Stimulated activated naive B cell treated with anti-CD40 and anti-IgM and Interleukin-4, amounts not matched to agents 10 μg/mL and 1 μg/mL and 100 μg/mL, for 72 hours (primary cell): ENCODE results near the gene WFS1.

Experiments used
- ATAC-seq, 2 donors: fragments of 150-1000 bp; cut with Tn5 transposase; replicated peaks; 2 replicates each; pipeline ENCODE4 v1.10.0; 2021; ENCODE audit warnings: moderate library complexity in 1 of 2
- DNase-seq: peaks from one replicate; pipeline ENCODE4 v3.0.0; 2021
- H3K27ac Mint-ChIP-seq: one replicate; pipeline ENCODE4 v1.8.0; 2022; ENCODE audit warnings: mild to moderate bottlenecking, mixed read lengths
- H3K27me3 Mint-ChIP-seq, 2 donors: one replicate each; pipeline ENCODE4 v1.8.0; 2022; ENCODE audit warnings: mixed read lengths in 2 of 2
- H3K36me3 Mint-ChIP-seq, 2 donors: one replicate each; pipeline ENCODE4 v1.8.0; 2022; ENCODE audit warnings: mixed read lengths in 2 of 2, mild to moderate bottlenecking in 1 of 2
- H3K4me1 Mint-ChIP-seq, 2 donors: one replicate each; pipeline ENCODE4 v1.8.0; 2022; ENCODE audit warnings: mixed read lengths in 2 of 2, mild to moderate bottlenecking in 1 of 2
- H3K4me3 Mint-ChIP-seq, 2 donors: one replicate each; pipeline ENCODE4 v1.8.0; 2022; ENCODE audit warnings: mild to moderate bottlenecking in 2 of 2, mixed read lengths in 2 of 2, moderate library complexity in 1 of 2
- H3K9me3 Mint-ChIP-seq, 2 donors: one replicate each; pipeline ENCODE4 v1.8.0; 2022; ENCODE audit warnings: mixed read lengths in 2 of 2, mild to moderate bottlenecking in 1 of 2

Gene WFS1

GRCh38 chr4:6329478-6330383, 60.1 kb downstream of the WFS1 start:
- no peak overlapping the region for H3K4me3 Mint-ChIP-seq
- no peaks in the 10 kb centered on the region for H3K36me3 Mint-ChIP-seq
- no peak overlapping the region for H3K27ac Mint-ChIP-seq
- no peak for ATAC-seq
- DNase-seq, result no peak
- peaks cover 0 to 5% of the 10 kb centered on the region in 2 donors for H3K9me3 Mint-ChIP-seq
- peaks cover 3 to 6% of the 10 kb centered on the region in 2 donors for H3K4me1 Mint-ChIP-seq
- peaks cover 58 to 69% of the 10 kb centered on the region in 2 donors for H3K27me3 Mint-ChIP-seq

DNA sequence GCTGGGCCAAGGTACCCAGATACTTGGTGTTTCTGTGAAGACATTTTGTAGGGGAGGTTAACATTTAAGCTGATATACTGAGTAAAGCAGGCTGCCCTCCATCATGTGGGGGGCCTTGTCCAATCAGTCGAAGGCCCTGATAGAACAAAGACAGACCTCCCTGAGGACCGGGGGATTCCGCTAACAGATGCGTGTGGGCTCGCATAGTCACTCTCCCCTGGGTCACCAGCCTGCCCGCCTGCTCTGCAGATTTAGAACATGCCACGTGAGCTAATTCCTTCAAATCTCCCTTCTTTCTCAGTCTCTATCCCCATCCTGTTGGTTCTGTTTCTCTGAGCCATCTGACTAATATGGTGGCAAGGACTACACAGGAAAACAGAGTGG, 60.7 kb downstream of the WFS1 start:
- Mint-ChIP-seq H3K4me1 (peaks cover 2 to 5% of the 10 kb centered on the region in 2 donors), H3K4me3 (no peak overlapping the region), H3K9me3 (peaks cover 0 to 5% of the 10 kb centered on the region in 2 donors), H3K27me3 (peaks cover 62 to 69% of the 10 kb centered on the region in 2 donors), H3K36me3 (no peaks in the 10 kb centered on the region), H3K27ac (no peak overlapping the region)
- DNase-seq (no peak), ATAC-seq (no peak)

- Mint-ChIP-seq H3K4me1 (peaks cover 2 to 5% of the 10 kb centered on the region in 2 donors), H3K36me3 (no peaks in the 10 kb centered on the region), H3K9me3 (peaks cover 0 to 4% of the 10 kb centered on the region in 2 donors), H3K27me3 (peaks cover 64% of the 10 kb centered on the region in 2 donors), H3K27ac (no peak overlapping the region), H3K4me3 (no peak overlapping the region)
- ATAC-seq (no peak), DNase-seq (no peak)
These were observed 61.4 kb downstream of the WFS1 start for GRCh38 chr4:6331018-6331417.

DNA sequence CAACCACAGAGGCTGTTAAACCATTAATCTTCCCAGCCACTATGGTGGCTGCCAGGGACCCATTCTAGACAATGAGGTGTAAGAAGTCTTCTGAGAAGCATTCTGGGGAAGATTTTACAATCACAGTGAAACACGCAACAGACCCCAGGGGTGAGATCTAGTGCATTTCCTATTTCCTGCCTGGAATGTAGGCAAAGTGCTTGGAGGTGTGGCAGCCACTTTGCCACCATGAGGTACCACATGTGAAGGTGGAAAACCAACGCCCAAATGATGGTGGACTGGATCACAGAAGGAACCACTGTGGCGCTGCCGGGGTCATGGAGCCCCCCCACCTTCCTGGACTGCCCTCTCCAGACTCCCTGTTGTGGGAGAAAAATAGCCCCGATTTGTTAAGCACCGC, 61.8 kb downstream of the WFS1 start:
- peaks cover 59 to 60% of the 10 kb centered on the region in 2 donors for H3K27me3 Mint-ChIP-seq
- no peak overlapping the region for H3K4me3 Mint-ChIP-seq
- DNase-seq (no peak), ATAC-seq (no peak)
- no peak overlapping the region for H3K27ac Mint-ChIP-seq
- H3K4me1 Mint-ChIP-seq, result peaks cover 2 to 5% of the 10 kb centered on the region in 2 donors
- peaks cover 0 to 3% of the 10 kb centered on the region in 2 donors for H3K9me3 Mint-ChIP-seq
- H3K36me3 Mint-ChIP-seq, result no peaks in the 10 kb centered on the region

GRCh38 chr4:6332042-6332668, 62.5 kb downstream of the WFS1 start:
- no peak for ATAC-seq
- H3K4me1 Mint-ChIP-seq, result peaks cover 3 to 5% of the 10 kb centered on the region in 2 donors

GRCh38 chr4:6332669-6333050, 63.0 kb downstream of the WFS1 start:
- Mint-ChIP-seq H3K9me3 (peaks cover 0 to 3% of the 10 kb centered on the region in 2 donors), H3K27me3 (peaks cover 59 to 60% of the 10 kb centered on the region in 2 donors), H3K4me1 (peaks cover 6 to 8% of the 10 kb centered on the region in 2 donors), H3K36me3 (no peaks in the 10 kb centered on the region), H3K4me3 (no peak overlapping the region), H3K27ac (no peak overlapping the region)
- DNase-seq, result no peak
- no peak for ATAC-seq

More at GRCh38 chr4:6332042-6332668, 62.5 kb downstream of the WFS1 start:
- DNase-seq, result no peak
- H3K27ac Mint-ChIP-seq, result no peak overlapping the region
- H3K27me3 Mint-ChIP-seq, result peaks cover 56% of the 10 kb centered on the region in 2 donors
- peaks cover 0 to 3% of the 10 kb centered on the region in 2 donors for H3K9me3 Mint-ChIP-seq
- no peaks in the 10 kb centered on the region for H3K36me3 Mint-ChIP-seq
- H3K4me3 Mint-ChIP-seq, result no peak overlapping the region

GRCh38 chr4:6333301-6334202, 63.9 kb downstream of the WFS1 start:
- ATAC-seq, result no peak
- H3K9me3 Mint-ChIP-seq, result peaks cover 0 to 3% of the 10 kb centered on the region in 2 donors
- no peaks in the 10 kb centered on the region for H3K36me3 Mint-ChIP-seq
- H3K4me3 Mint-ChIP-seq, result no peak overlapping the region
- peaks cover 59 to 60% of the 10 kb centered on the region in 2 donors for H3K27me3 Mint-ChIP-seq
- peaks cover 13 to 17% of the 10 kb centered on the region in 2 donors for H3K4me1 Mint-ChIP-seq
- H3K27ac Mint-ChIP-seq, result no peak overlapping the region
- no peak for DNase-seq

GRCh38 chr4:6334203-6334887, 64.7 kb downstream of the WFS1 start:
- Mint-ChIP-seq H3K27ac (no peak overlapping the region), H3K36me3 (no peaks in the 10 kb centered on the region), H3K9me3 (peaks cover 0 to 3% of the 10 kb centered on the region in 2 donors), H3K27me3 (peaks cover 60 to 63% of the 10 kb centered on the region in 2 donors), H3K4me3 (no peak overlapping the region), H3K4me1 (peaks cover 17 to 22% of the 10 kb centered on the region in 2 donors)
- ATAC-seq, result no peak
- no peak for DNase-seq

- H3K27ac Mint-ChIP-seq, result no peak overlapping the region
- H3K9me3 Mint-ChIP-seq, result peaks cover 0 to 3% of the 10 kb centered on the region in 2 donors
- peaks cover 17 to 18% of the 10 kb centered on the region in 2 donors for H3K4me1 Mint-ChIP-seq
- H3K36me3 Mint-ChIP-seq, result no peaks in the 10 kb centered on the region
- ATAC-seq (no peak), DNase-seq (no peak)
- peaks cover 64 to 68% of the 10 kb centered on the region in 2 donors for H3K27me3 Mint-ChIP-seq
- H3K4me3 Mint-ChIP-seq, result no peak overlapping the region
These were observed 65.5 kb downstream of the WFS1 start for GRCh38 chr4:6335040-6335590.

GRCh38 chr4:6336166-6336565, 66.5 kb downstream of the WFS1 start:
- H3K4me1 Mint-ChIP-seq, result peaks cover 17 to 18% of the 10 kb centered on the region in 2 donors
- no peak overlapping the region for H3K27ac Mint-ChIP-seq
- DNase-seq (no peak), ATAC-seq (no peak)
- no peak overlapping the region for H3K4me3 Mint-ChIP-seq
- H3K27me3 Mint-ChIP-seq, result peaks cover 68 to 73% of the 10 kb centered on the region in 2 donors
- H3K9me3 Mint-ChIP-seq, result peaks cover 0 to 3% of the 10 kb centered on the region in 2 donors
- H3K36me3 Mint-ChIP-seq, result no peaks in the 10 kb centered on the region

DNA sequence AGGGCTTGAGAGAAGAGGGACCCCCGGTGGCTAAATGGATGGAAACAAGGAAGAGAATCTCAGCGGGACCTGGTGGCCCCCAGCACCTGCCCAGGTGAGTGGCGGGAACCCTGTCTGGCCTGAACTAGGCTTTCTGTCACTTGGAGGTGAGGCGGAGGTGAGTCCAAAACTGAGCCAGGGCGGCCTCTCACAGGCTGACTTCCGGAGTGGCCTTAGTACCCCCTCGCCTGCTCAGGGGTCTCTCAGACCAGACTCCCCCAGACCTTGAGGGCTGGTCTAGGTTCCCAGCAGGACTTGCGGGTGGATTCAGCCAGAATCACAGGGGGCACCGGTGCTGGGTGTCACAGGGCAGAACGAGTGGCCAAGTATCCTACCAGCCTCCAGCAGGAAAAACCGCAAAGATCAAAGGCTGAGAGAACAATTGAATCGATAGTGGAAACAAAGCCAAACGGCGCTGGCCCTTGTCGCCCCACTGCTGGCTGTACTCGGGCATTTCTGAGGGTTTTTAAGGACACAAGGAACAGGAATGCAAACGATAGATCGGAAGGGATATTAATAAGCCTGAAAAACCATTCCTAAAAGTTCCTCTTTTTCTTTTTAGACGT, 67.8 kb downstream of the WFS1 start:
- H3K4me3 Mint-ChIP-seq, result no peak overlapping the region

GRCh38 chr4:6338175-6338950, 68.7 kb downstream of the WFS1 start:
- Mint-ChIP-seq H3K27me3 (peaks cover 53 to 62% of the 10 kb centered on the region in 2 donors), H3K9me3 (peaks cover 0 to 1% of the 10 kb centered on the region in 2 donors), H3K4me3 (no peak overlapping the region), H3K4me1 (peaks cover 17 to 18% of the 10 kb centered on the region in 2 donors), H3K27ac (no peak overlapping the region), H3K36me3 (no peaks in the 10 kb centered on the region)
- ATAC-seq (peak; percentile 31 to 51), DNase-seq (no peak)

More for the DNA sequence above, 67.8 kb downstream of the WFS1 start:
- peaks cover 17 to 18% of the 10 kb centered on the region in 2 donors for H3K4me1 Mint-ChIP-seq
- H3K27ac Mint-ChIP-seq, result no peak overlapping the region
- H3K9me3 Mint-ChIP-seq, result peaks cover 0 to 1% of the 10 kb centered on the region in 2 donors
- no peaks in the 10 kb centered on the region for H3K36me3 Mint-ChIP-seq
- ATAC-seq (no peak), DNase-seq (no peak)
- H3K27me3 Mint-ChIP-seq, result peaks cover 59 to 71% of the 10 kb centered on the region in 2 donors
